Activated CD8-positive, alpha-beta T cell treated with anti-CD3 and anti-CD28 coated beads, Interleukin-2, amount 10 ng/mL, durations not matched to agents 7 days and 5 days (primary cell): Measurements from ENCODE around the gene COL6A5. TPM values are rescaled to one million over a fixed set of nuclear protein-coding genes. Genes with fewer than 3 reads are reported as not detected.
"Not testable (repeated sequence)": the region's sequence is repeated elsewhere in the genome, so short reads cannot be mapped to it uniquely, and the experiment has no call there.

Source experiments
- ATAC-seq: fragments of 150-1000 bp; cut with Tn5 transposase; one replicate; pipeline ENCODE4 v1.10.0; 2021; ENCODE audit warnings: moderate library complexity
- CTCF ChIA-PET: fragments of 350-600 bp; sonication (Branson Sonifier 250); formaldehyde crosslinking; loops from one replicate; lab custom pipeline; 2021; ENCODE audit warnings: antibody characterized with exemption; lab: Charles Lee
- POLR2A ChIA-PET: fragments of 350-600 bp; sonication (Branson Sonifier 250); formaldehyde crosslinking; loops from one replicate; lab custom pipeline; 2021; ENCODE audit warnings: antibody characterized with exemption; lab: Charles Lee
- DNase-seq: peaks from one replicate; pipeline ENCODE4 v3.0.0-alpha.2; 2020
- H3K27ac Mint-ChIP-seq: one replicate; pipeline ENCODE4 v1.8.0; 2021; ENCODE audit warnings: mild to moderate bottlenecking, mixed read lengths
- H3K27me3 Mint-ChIP-seq: one replicate; pipeline ENCODE4 v1.8.0; 2021; ENCODE audit warnings: low read depth, mixed read lengths
- H3K36me3 Mint-ChIP-seq: one replicate; pipeline ENCODE4 v1.8.0; 2021; ENCODE audit warnings: low read depth, mixed read lengths
- H3K4me1 Mint-ChIP-seq: one replicate; pipeline ENCODE4 v1.8.0; 2021; ENCODE audit warnings: low read depth, mixed read lengths
- H3K4me3 Mint-ChIP-seq: one replicate; pipeline ENCODE4 v1.8.0; 2021; ENCODE audit warnings: mild to moderate bottlenecking, mixed read lengths
- H3K9me3 Mint-ChIP-seq: one replicate; pipeline ENCODE4 v1.8.0; 2022; ENCODE audit warnings: mixed read lengths; ENCODE audit not compliant: insufficient read depth
- total RNA-seq, 2 experiments: library from RNA; stranded (reverse); gene quantifications; one replicate each; pipeline ENCODE4 v1.2.3, GENCODE V29; 2021

COL6A5 gene
- total RNA-seq, 2 experiments from 2014 or later = not detected

DNA sequence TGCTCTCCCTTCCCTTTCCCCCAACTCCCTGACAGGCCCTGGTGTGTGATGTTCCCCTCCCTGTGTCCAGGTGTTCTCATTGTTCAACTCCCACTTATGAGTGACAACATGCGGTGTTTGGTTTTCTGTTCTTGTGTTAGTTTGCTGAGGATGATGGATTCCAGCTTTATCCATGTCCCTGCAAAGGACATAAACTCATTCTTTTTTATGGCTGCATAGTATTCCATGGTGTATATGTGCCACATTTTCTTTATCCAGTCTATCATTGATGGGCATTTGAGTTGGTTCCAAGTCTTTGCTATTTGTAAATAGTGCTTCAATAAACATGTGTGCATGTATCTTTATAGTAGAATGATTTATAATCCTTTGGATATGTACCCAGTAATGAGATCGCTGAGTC lies 2.8 kb downstream of the COL6A5 start:
- DNase-seq, H3K27ac Mint-ChIP-seq, H3K36me3 Mint-ChIP-seq, H3K4me3 Mint-ChIP-seq, POLR2A ChIA-PET, H3K4me1 Mint-ChIP-seq, CTCF ChIA-PET, H3K9me3 Mint-ChIP-seq, ATAC-seq: not testable (repeated sequence)
- peaks cover 27% of the 10 kb centered on the region for H3K27me3 Mint-ChIP-seq

GRCh38 chr3:130354430-130354829 lies 9.0 kb downstream of the COL6A5 start:
- Mint-ChIP-seq H3K27me3 (peaks cover 5% of the 10 kb centered on the region), H3K36me3 (no peaks in the 10 kb centered on the region), H3K27ac (no peak overlapping the region), H3K4me3 (no peak overlapping the region), H3K9me3 (no peaks in the 10 kb centered on the region), H3K4me1 (no peaks in the 10 kb centered on the region)
- DNase-seq = no peak
- CTCF ChIA-PET = no interaction called here
- ATAC-seq = no peak
- POLR2A ChIA-PET = no interaction called here

GRCh38 chr3:130374033-130374432 lies 28.6 kb downstream of the COL6A5 start:
- ChIA-PET CTCF (no interaction called here), POLR2A (no interaction called here)
- Mint-ChIP-seq H3K27me3 (peaks cover 2% of the 10 kb centered on the region), H3K9me3 (no peaks in the 10 kb centered on the region), H3K27ac (no peak overlapping the region), H3K36me3 (no peaks in the 10 kb centered on the region), H3K4me1 (no peaks in the 10 kb centered on the region), H3K4me3 (no peak overlapping the region)
- DNase-seq (no peak), ATAC-seq (no peak)

GRCh38 chr3:130374908-130375307 lies 29.4 kb downstream of the COL6A5 start:
- ChIA-PET CTCF (no interaction called here), POLR2A (no interaction called here)
- H3K4me3 Mint-ChIP-seq = no peak overlapping the region
- H3K36me3 Mint-ChIP-seq = no peaks in the 10 kb centered on the region
- DNase-seq (no peak), ATAC-seq (no peak)
- no peaks in the 10 kb centered on the region for H3K9me3 Mint-ChIP-seq
- H3K27ac Mint-ChIP-seq = no peak overlapping the region
- peaks cover 2% of the 10 kb centered on the region for H3K27me3 Mint-ChIP-seq
- H3K4me1 Mint-ChIP-seq = no peaks in the 10 kb centered on the region

GRCh38 chr3:130377960-130378676 lies 32.6 kb downstream of the COL6A5 start:
- Mint-ChIP-seq H3K4me1 (no peaks in the 10 kb centered on the region), H3K9me3 (no peaks in the 10 kb centered on the region), H3K27ac (no peak overlapping the region), H3K4me3 (no peak overlapping the region), H3K27me3 (no peaks in the 10 kb centered on the region), H3K36me3 (no peaks in the 10 kb centered on the region)
- POLR2A ChIA-PET = no interaction called here
- CTCF ChIA-PET = no interaction called here
- DNase-seq (no peak), ATAC-seq (no peak)

- Mint-ChIP-seq H3K4me1 (no peaks in the 10 kb centered on the region), H3K27me3 (no peaks in the 10 kb centered on the region), H3K4me3 (no peak overlapping the region), H3K36me3 (no peaks in the 10 kb centered on the region), H3K27ac (no peak overlapping the region), H3K9me3 (no peaks in the 10 kb centered on the region)
- ChIA-PET POLR2A (no interaction called here), CTCF (no interaction called here)
- DNase-seq (no peak), ATAC-seq (no peak)
These were observed 33.3 kb downstream of the COL6A5 start for GRCh38 chr3:130378677-130379191.

- DNase-seq (no peak), ATAC-seq (no peak)
- Mint-ChIP-seq H3K36me3 (no peaks in the 10 kb centered on the region), H3K4me3 (no peak overlapping the region), H3K27me3 (peaks cover 3% of the 10 kb centered on the region), H3K27ac (no peak overlapping the region), H3K4me1 (no peaks in the 10 kb centered on the region), H3K9me3 (no peaks in the 10 kb centered on the region)
- CTCF ChIA-PET = no interaction called here
- POLR2A ChIA-PET = no interaction called here
These were observed 33.8 kb downstream of the COL6A5 start for GRCh38 chr3:130379274-130379673.

DNA sequence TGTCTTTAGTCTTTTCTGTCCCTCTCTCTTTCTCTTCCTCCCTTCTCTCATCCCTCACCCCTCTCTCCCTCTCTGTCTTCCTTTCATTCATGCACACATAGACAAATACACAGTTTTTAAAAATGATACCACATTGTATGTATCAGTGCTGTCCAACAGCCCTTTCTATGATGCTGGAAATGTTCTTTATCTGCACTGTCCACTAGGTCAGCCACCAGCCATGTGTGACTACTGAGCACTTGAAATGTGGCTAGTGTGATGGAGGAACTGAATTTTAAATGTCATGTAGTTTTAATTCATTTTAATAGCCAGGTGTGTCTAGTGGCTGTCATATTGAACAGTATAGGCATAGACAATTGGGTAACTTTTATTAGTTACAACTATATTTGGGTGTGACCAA lies 34.9 kb downstream of the COL6A5 start:
- ATAC-seq (no peak), DNase-seq (no peak)
- no peaks in the 10 kb centered on the region for H3K4me1 Mint-ChIP-seq
- H3K4me3 Mint-ChIP-seq = no peak overlapping the region
- H3K9me3 Mint-ChIP-seq = no peaks in the 10 kb centered on the region
- H3K27ac Mint-ChIP-seq = no peak overlapping the region
- ChIA-PET CTCF (no interaction called here), POLR2A (no interaction called here)
- no peaks in the 10 kb centered on the region for H3K36me3 Mint-ChIP-seq
- H3K27me3 Mint-ChIP-seq = peaks cover 3% of the 10 kb centered on the region

DNA sequence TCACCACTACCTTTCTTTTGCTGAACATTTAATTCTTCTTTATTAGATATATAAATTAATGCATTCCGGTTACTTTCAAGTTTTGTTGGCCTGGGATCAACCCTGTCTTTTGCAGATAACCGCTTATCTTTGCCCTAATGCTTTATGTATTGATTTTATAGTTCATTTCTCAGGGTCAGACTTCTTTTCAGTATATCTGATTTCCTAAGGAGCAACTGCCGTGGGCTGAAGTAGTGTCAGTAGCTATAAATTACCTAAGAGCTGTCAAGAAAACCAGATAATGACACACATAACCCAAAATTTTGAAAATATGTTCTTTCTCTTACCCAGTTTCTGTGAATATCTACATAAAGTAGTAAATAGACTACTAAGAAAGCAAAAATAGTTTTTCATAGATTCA lies 38.0 kb downstream of the COL6A5 start:
- no peak overlapping the region for H3K27ac Mint-ChIP-seq
- ChIA-PET CTCF (no interaction called here), POLR2A (no interaction called here)
- H3K27me3 Mint-ChIP-seq = peaks cover 5% of the 10 kb centered on the region
- ATAC-seq (no peak), DNase-seq (no peak)
- no peak overlapping the region for H3K4me3 Mint-ChIP-seq
- H3K4me1 Mint-ChIP-seq = no peaks in the 10 kb centered on the region
- H3K36me3 Mint-ChIP-seq = no peaks in the 10 kb centered on the region
- no peaks in the 10 kb centered on the region for H3K9me3 Mint-ChIP-seq

- DNase-seq (no peak), ATAC-seq (no peak)
- no peaks in the 10 kb centered on the region for H3K36me3 Mint-ChIP-seq
- POLR2A ChIA-PET = no interaction called here
- peaks cover 5% of the 10 kb centered on the region for H3K27me3 Mint-ChIP-seq
- H3K4me1 Mint-ChIP-seq = no peaks in the 10 kb centered on the region
- H3K9me3 Mint-ChIP-seq = no peaks in the 10 kb centered on the region
- H3K27ac Mint-ChIP-seq = no peak overlapping the region
- no peak overlapping the region for H3K4me3 Mint-ChIP-seq
- CTCF ChIA-PET = no interaction called here
These were observed 39.1 kb downstream of the COL6A5 start for GRCh38 chr3:130384476-130385025.

DNA sequence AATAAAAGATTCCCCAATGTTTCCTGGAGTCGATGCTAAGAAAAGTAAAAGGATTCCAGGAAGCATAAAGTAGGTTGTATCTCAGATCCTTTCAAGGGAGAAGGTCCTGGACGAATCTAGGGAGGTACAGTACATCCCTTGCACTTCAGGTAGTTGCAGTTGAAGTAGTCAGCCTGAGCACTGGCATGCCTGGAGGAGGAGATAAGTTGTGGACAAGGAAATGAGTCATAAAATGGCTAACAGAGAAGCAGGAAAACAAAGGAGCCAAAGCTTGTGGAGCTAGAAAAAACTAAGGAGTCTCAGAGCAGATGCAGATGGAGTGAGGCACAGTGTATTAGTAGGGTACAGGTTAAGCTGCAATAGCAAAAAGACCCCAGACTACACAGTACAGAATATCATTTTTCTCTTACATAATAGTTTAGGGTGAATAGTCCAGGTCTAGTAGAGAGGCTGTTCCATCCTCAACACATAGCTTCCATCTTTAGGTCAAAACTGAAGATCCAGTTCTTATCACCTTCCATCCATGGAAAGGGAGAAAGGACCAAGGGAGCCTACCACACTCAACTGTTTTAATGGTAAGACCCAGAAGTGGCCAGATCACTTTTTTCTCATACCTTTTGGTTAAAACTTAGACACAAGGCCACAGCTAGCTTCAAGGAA lies 41.3 kb downstream of the COL6A5 start:
- Mint-ChIP-seq H3K4me3 (no peak overlapping the region), H3K27me3 (peaks cover 5% of the 10 kb centered on the region), H3K27ac (no peak overlapping the region), H3K36me3 (no peaks in the 10 kb centered on the region), H3K9me3 (no peaks in the 10 kb centered on the region), H3K4me1 (no peaks in the 10 kb centered on the region)
- ChIA-PET CTCF (no interaction called here), POLR2A (no interaction called here)
- no peak for DNase-seq
- ATAC-seq = no peak

- Mint-ChIP-seq H3K4me3 (no peak overlapping the region), H3K27ac (no peak overlapping the region)
- CTCF ChIA-PET = no interaction called here
These were observed 44.4 kb downstream of the COL6A5 start for GRCh38 chr3:130389743-130390478.

More at GRCh38 chr3:130389743-130390478, 44.4 kb downstream of the COL6A5 start:
- Mint-ChIP-seq H3K27me3 (peaks cover 2% of the 10 kb centered on the region), H3K36me3 (no peaks in the 10 kb centered on the region), H3K9me3 (no peaks in the 10 kb centered on the region), H3K4me1 (no peaks in the 10 kb centered on the region)
- POLR2A ChIA-PET = no interaction called here
- ATAC-seq (no peak), DNase-seq (no peak)
